ENCODE measurements around the gene AKAP1. TPM values are rescaled to one million over a fixed set of nuclear protein-coding genes. Genes with fewer than 3 reads are reported as not detected.

AKAP1 gene
- total RNA-seq, 1 experiment from 2014 or later = 34.9 TPM

GRCh38 chr17:57111386-57111785, 26.3 kb downstream of the AKAP1 start:
- no peak overlapping the region for H3K4me2 ChIP-seq
- H4K20me1 ChIP-seq (ENCODE audit: insufficient read depth) = 0 out of 2 replicates have a peak, but pooled peaks cover 3% of the 10 kb centered on the region
- TF ChIP-seq EZH2 (IDR thresholded peaks at IDR 0.05; ENCODE audit: low read depth) (no peak), CTCF (conservative IDR thresholded peaks at IDR 0.05) (no peak)
- no TSS peak for BruUV-seq (replicated peaks)
- no peak overlapping the region for H3K27ac ChIP-seq
- POLR2A ChIA-PET (ENCODE audit: unreplicated experiment) = no interaction called here
- intact Hi-C loops (cut with micrococcal nuclease; ENCODE audit: unreplicated experiment) = no loop called here
- peaks cover 22% of the 10 kb centered on the region for H3K4me1 ChIP-seq (replicated peaks; ENCODE audit: insufficient read depth)
- H3K4me3 ChIP-seq = no peak overlapping the region
- H2AFZ ChIP-seq = no peak overlapping the region
- no peak for DNase-seq
- CTCF ChIA-PET = no interaction called here
- H3K27me3 ChIP-seq (ENCODE audit: insufficient read depth, low read depth) = no peaks in the 10 kb centered on the region
- peaks cover 26% of the 10 kb centered on the region for H3K79me2 ChIP-seq (ENCODE audit: low read depth)
- no peaks in the 10 kb centered on the region for H3K9me3 ChIP-seq (ENCODE audit: insufficient read depth, low read depth)
- peaks cover 14% of the 10 kb centered on the region; the same call in 1 of the 2 replicates for H3F3A ChIP-seq (ENCODE audit: insufficient read depth, low read depth)
- H3K36me3 ChIP-seq (ENCODE audit: low read depth) = peaks cover 14% of the 10 kb centered on the region; the same call in 1 of the 2 replicates
- H3K9me2 ChIP-seq (ENCODE audit: insufficient read depth) = no peaks in the 10 kb centered on the region

- peaks cover 6% of the 10 kb centered on the region for H3K4me1 ChIP-seq (replicated peaks; ENCODE audit: insufficient read depth)
- H3K27ac ChIP-seq = no peak overlapping the region
- no peak overlapping the region for H3K4me2 ChIP-seq
- peaks cover under 1% of the 10 kb centered on the region; the same call in 1 of the 2 replicates for H3F3A ChIP-seq (ENCODE audit: insufficient read depth, low read depth)
- ChIA-PET POLR2A (ENCODE audit: unreplicated experiment) (no interaction called here), CTCF (no interaction called here)
- DNase-seq = no peak
- no peaks in the 10 kb centered on the region for H3K27me3 ChIP-seq (ENCODE audit: insufficient read depth, low read depth)
- H3K9me2 ChIP-seq (ENCODE audit: insufficient read depth) = no peaks in the 10 kb centered on the region
- H2AFZ ChIP-seq = no peak overlapping the region
- 0 out of 2 replicates have a peak, but pooled peaks cover 3% of the 10 kb centered on the region for H4K20me1 ChIP-seq (ENCODE audit: insufficient read depth)
- H3K9me3 ChIP-seq (ENCODE audit: insufficient read depth, low read depth) = no peaks in the 10 kb centered on the region
- H3K36me3 ChIP-seq (ENCODE audit: low read depth) = peaks cover 22% of the 10 kb centered on the region; the same call in 1 of the 2 replicates
- no peak for TF ChIP-seq CTCF (conservative IDR thresholded peaks at IDR 0.05)
- TF ChIP-seq EZH2 (IDR thresholded peaks at IDR 0.05; ENCODE audit: low read depth) = no peak
- intact Hi-C loops (cut with micrococcal nuclease; ENCODE audit: unreplicated experiment) = no loop called here
- no peak overlapping the region for H3K4me3 ChIP-seq
- H3K79me2 ChIP-seq (ENCODE audit: low read depth) = peaks cover 15% of the 10 kb centered on the region; the same call in 1 of the 2 replicates
- BruUV-seq (replicated peaks) = no TSS peak
Observed at GRCh38 chr17:57113011-57113410, 28.0 kb downstream of the AKAP1 start.

- Histone ChIP-seq H3K4me3 (no peak overlapping the region), H3K27ac (no peak overlapping the region), H3K4me1 (replicated peaks; ENCODE audit: insufficient read depth) (no peaks in the 10 kb centered on the region; the same call in 1 of the 2 replicates), H3K27me3 (ENCODE audit: insufficient read depth, low read depth) (no peaks in the 10 kb centered on the region), H3K4me2 (no peak overlapping the region), H3K36me3 (ENCODE audit: low read depth) (peaks cover 22% of the 10 kb centered on the region; the same call in 1 of the 2 replicates), H3K9me2 (ENCODE audit: insufficient read depth) (no peaks in the 10 kb centered on the region), H3K9me3 (ENCODE audit: insufficient read depth, low read depth) (no peaks in the 10 kb centered on the region), H3K79me2 (ENCODE audit: low read depth) (peaks cover 8% of the 10 kb centered on the region; the same call in 1 of the 2 replicates), H2AFZ (no peak overlapping the region), H4K20me1 (ENCODE audit: insufficient read depth) (0 out of 2 replicates have a peak, but pooled peaks cover 3% of the 10 kb centered on the region), H3F3A (ENCODE audit: insufficient read depth, low read depth) (no peaks in the 10 kb centered on the region)
- no peak for DNase-seq
- intact Hi-C loops (cut with micrococcal nuclease; ENCODE audit: unreplicated experiment) = no loop called here
- no TSS peak for BruUV-seq (replicated peaks)
- TF ChIP-seq CTCF (conservative IDR thresholded peaks at IDR 0.05) (no peak), EZH2 (IDR thresholded peaks at IDR 0.05; ENCODE audit: low read depth) (no peak)
- ChIA-PET POLR2A (ENCODE audit: unreplicated experiment) (no interaction called here), CTCF (no interaction called here)
Observed at GRCh38 chr17:57113656-57114055, 28.6 kb downstream of the AKAP1 start.

All from PC-9 (cell line).